GM12872 (cell line): ENCODE data around the gene GFRA4.

Source experiments
- TF ChIP-seq, protein P1 (sequence below): IDR thresholded peaks from 3 replicates; pipeline ENCODE4 v1.5.1; 2011; ENCODE audit warnings: low read depth, mild to moderate bottlenecking, low read length, moderate library complexity; ENCODE audit not compliant: insufficient read depth

The GFRA4 gene

DNA sequence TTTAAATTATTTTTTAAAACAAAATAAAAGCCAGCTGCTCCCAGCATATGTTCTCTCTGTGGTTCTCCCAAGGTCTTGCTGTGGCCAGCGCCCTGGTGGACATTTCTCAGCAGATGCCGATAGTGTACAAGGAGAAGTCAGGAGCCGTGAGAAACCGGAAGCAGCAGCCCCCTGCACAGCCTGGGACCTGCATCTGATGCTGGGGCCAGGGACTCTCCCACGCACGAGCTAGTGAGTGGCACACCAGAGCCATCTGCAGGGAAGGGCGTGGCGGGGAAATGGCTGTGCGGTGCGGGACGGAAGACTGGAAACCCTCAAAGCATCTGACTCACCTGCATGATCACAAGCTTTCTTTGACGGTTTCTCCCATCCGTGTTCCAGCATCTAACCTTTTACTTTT, 16.5 kb downstream of the GFRA4 start:
- TF ChIP-seq, protein P1, sequence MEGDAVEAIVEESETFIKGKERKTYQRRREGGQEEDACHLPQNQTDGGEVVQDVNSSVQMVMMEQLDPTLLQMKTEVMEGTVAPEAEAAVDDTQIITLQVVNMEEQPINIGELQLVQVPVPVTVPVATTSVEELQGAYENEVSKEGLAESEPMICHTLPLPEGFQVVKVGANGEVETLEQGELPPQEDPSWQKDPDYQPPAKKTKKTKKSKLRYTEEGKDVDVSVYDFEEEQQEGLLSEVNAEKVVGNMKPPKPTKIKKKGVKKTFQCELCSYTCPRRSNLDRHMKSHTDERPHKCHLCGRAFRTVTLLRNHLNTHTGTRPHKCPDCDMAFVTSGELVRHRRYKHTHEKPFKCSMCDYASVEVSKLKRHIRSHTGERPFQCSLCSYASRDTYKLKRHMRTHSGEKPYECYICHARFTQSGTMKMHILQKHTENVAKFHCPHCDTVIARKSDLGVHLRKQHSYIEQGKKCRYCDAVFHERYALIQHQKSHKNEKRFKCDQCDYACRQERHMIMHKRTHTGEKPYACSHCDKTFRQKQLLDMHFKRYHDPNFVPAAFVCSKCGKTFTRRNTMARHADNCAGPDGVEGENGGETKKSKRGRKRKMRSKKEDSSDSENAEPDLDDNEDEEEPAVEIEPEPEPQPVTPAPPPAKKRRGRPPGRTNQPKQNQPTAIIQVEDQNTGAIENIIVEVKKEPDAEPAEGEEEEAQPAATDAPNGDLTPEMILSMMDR = no peak

DNA sequence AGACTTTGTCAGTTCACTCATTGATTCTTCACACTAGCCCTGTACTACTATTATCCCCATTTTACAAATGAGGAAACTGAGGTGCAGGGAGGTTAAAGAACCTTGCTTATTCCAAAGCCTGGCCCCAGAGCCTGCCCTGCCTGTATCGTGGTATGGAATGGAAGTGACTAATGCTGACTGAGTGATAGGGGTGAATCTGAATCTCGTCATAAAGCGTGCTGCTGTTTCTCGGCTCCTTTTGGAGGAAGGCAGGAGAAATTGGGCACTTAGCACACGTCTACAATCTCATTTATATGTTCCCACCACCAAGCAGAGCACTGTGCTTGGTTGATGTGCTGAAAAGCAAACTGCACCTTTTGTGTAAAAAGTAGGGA, 17.1 kb downstream of the GFRA4 start:
- TF ChIP-seq, protein P1 = no peak

DNA sequence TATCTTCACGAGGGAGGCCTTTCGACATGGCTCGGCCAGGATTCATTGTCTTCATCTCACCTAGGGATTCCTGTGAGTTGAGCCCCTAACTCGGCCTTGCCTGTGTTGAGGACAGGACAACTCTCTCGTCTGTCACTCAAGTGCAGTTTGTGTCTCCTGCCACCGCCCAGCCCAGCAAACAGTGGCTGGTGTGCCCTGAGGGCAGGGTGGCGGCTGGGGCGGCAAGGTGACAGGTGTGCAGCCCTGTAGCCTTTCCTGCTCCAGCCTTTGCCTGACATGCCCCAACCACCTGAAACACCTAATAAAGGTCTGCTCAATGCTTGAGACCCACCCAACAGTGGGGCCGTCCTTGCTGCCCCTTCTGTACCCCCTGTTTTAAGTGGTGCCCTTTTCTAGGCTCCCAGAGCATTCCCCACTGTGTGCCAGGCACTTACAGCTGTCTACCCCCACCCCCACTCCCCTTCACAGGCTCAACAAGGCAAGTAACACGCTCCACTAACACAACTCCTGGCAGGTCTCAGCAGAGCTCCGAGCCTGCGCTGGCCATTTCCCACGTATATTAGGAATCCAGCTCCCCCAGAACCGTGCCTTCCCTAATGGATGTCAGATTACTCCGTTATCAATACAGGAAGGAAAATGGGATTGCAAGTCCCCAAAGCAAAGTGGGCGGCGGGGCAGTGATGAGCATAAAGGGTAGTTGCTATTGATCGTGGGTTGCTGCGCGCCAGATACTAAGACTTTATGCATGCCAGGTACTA, 17.7 kb downstream of the GFRA4 start:
- TF ChIP-seq, protein P1 = no peak

DNA sequence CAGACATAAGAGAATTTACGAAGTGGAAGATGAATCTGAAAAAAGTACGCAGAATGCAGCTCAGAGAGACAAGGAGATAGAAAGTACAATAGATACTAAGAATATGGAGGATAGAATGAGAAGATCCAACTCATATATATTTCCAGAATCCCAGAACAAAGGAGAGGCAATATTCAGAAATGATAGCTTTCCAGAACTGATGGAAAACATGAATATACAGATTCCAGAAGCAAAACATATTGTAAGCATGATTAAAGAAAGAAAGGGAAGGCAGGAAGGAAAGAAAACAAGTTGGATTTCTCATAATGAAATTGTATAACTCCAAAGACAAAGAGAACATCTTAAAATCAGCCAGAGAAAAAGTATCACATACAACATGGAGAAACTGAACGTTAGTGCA, 22.9 kb downstream of the GFRA4 start:
- TF ChIP-seq, protein P1 = no peak

DNA sequence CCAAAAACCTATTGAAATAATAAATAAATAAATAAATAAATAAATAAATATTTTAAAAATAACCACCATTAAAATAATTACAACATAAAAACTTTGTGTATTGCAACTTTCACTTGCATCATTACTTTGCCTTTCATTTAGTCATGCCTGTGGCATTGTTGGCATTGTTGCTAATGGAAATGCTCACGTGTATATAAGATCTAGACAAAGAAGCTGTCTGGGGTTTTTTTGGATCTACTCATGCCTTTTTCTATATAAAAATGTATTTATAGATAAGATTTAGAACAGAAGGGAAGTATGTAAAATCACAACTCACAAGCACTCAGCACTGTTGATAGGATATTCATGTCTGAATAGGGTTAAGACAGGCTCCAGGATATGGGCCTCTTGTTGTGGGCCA, 27.9 kb downstream of the GFRA4 start:
- TF ChIP-seq, protein P1 = no peak

DNA sequence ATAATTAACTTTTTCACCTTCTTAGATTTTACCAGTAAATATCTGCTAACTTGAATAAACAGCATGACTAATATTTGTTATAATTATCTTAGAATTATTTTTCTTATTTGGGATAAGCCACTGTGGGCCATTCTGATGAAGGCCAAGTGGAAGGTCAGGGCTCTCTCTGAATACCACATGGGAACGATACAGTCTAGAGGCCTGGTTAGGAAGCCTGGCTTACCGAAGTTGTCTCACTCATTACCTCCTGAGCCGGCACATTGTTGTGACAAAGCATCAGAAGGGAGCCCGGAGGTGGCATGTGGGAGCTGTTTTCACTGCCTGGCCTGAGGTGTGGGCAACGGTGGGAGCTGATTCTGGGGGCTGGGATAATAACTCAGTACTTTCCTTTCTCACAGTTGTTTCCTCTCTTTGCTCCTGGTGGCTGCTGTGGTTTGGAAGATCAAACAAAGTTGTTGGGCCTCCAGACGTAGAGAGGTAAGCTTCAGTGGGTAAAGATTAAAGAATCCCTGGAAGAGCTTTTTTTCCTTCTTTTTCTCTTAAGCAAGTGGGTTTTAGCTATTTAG, 29.2 kb downstream of the GFRA4 start:
- TF ChIP-seq, protein P1 = no peak

DNA sequence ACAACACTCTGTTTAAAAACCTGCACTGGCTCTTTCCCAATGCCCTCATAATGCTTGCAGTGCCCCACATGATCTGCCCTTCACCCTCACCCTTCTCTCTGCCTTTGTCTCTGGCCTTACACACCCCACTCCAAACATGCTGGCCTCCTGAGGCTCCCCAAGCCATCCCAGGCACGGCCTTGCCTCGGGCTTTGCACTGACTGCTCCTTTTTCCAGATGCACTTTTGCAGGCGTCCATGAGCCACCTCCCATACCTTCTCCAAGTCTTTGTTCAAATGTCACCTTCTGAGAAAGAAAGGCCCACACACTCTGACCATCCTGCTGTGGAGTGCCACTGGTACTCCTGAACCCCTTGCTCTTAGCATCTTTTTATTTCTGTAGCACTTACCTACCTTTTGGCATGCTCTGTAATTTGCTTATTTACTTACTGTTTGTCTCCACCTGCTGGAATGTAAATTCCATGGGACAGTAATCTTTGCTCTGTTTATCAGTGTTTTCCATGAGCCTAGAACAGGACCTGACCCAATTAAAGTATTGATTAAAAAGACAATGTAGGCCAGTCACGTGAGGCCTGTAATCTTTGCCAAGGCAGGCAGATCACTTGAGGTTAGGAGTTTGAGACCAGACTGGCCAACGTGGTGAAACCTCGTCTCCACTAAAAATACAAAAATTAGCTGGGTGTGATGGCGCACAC, 30.7 kb downstream of the GFRA4 start:
- TF ChIP-seq, protein P1 = no peak
